ENCODE data around the gene DOCK4. TPM values are rescaled to one million over a fixed set of nuclear protein-coding genes. Genes with fewer than 3 reads are reported as not detected.

DOCK4 gene
- total RNA-seq, 1 experiment from 2014 or later, result 12.7 TPM

DNA sequence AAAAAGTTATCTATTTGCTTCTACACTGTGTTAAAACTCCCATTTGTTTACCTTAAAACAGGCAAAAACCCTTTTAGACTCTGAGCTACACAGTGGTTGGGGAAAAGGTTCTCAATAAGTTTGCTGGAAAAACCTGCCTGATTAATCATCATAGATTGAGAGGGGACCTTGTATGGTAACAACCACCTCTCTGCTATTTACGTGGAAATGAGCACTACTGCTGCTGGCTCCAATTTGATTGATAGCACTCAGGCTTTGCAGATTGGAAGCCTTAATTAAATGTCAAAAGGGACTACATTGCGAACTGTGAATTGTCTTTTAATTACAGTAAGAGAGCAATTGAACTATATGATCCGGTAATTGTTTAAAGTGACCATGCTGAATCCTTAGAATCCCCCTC is 525.0 kb downstream of the DOCK4 start:
- in situ Hi-C loops (cut with HindIII; ENCODE audit: low pct_unique_long_range_greater_than_20kb, low sequenced_read_pairs), result no loop called here
- no peak for DNase-seq (ENCODE audit: low read depth, low spot score)

DNA sequence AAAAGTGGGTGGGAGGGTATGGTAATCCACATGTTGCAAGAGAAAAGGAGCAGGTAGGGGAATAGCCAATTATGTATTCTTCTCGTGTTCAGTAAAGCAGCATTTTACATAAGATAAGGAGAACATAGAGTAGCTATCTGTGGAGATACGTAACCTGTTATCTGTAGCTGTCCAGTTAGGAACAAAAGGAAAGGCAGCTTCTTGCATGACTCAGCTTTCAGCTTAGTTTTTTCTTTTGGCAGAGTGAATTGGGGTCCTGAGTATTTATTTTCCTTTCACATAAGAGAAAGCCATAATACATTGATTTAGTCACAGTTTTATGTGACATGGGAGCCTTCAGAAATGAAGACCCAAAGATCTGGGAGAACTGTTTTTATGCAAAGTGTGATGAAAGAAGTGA is 527.2 kb downstream of the DOCK4 start:
- in situ Hi-C loops (cut with HindIII; ENCODE audit: low pct_unique_long_range_greater_than_20kb, low sequenced_read_pairs), result no loop called here

DNA sequence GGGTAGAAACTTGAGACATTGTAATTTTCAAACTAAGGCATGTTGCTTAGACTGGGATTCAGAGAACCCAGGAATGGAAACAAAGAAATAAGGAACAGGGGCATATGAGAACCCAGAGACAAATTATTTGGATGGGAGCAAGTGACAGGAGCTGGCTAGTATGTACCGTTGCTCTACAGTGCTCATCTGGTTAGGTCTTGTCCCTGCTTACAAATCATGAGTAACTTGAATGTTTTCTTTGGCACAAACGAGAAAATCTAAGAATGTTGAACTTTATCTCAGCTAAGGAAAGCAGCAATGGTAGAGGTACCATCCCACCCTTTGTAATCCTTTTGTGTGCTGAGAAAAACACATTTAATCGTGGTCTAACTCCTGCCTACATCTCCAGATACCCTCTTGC is 527.9 kb downstream of the DOCK4 start:
- in situ Hi-C loops (cut with HindIII; ENCODE audit: low pct_unique_long_range_greater_than_20kb, low sequenced_read_pairs), result no loop called here
- no peak for DNase-seq (ENCODE audit: low read depth, low spot score)

More for the DNA sequence above, 527.2 kb downstream of the DOCK4 start:
- no peak for DNase-seq (ENCODE audit: low read depth, low spot score)

DNA sequence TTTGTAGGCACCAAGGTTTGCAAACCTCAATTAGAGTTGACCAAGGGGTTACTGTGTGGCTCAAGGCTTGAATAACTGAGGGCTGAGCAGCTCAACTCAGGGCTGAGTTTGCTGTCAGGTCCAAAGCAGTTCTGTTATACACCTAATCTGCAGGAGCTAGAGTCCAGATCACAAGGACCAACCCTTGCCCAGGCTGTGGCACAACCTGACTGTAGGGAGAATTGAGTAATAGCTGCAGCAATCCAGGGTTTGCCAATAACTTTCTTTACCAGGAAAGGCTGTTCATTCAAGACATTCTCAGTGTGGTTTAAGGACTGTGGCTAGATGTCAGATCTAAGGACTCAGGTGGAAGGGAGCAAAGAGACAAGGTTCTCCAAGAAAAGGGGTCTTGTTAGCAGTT is 528.4 kb downstream of the DOCK4 start:
- DNase-seq (ENCODE audit: low read depth, low spot score), result no peak

DNA sequence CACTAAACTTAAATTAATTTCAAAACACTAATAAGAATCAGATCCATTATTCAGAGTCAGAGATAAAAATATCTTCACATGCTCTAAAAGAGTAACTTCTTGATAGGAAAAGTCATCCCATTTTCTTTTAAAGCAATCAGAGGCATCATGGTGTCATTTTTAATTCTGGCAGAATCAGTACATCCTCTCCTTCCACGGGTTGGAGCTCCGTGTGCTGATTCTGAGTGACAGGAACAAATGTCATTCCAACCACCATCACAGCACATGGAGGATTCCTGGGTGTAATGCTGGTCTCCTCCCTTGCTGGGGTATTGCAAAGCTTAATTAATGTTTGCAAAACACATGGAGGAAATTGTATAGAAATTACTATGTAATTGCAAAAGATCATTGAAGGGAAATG is 529.4 kb downstream of the DOCK4 start:
- no peak for DNase-seq (ENCODE audit: low read depth, low spot score)
- in situ Hi-C loops (cut with HindIII; ENCODE audit: low pct_unique_long_range_greater_than_20kb, low sequenced_read_pairs), result no loop called here

More for the DNA sequence above, 528.4 kb downstream of the DOCK4 start:
- in situ Hi-C loops (cut with HindIII; ENCODE audit: low pct_unique_long_range_greater_than_20kb, low sequenced_read_pairs), result no loop called here

Small RNA genes lying within 50 kb of the gene (small RNA-seq; reads per million reads assigned to genes)
- gene RNA5SP237, result 0 reads per million in 2 experiments

Other genes with a start within 250 kb of the DOCK4 start
- 62.7 and 67.4 TPM in 2 replicates for gene ZNF277, start 296 bp upstream of the DOCK4 start, total RNA-seq (2014; rRNA removed; shearing (Covaris generic))
- 64.7 and 69.3 TPM in 2 replicates for gene IFRD1, start 244.1 kb upstream of the DOCK4 start, total RNA-seq (2014; rRNA removed; shearing (Covaris generic))